Activated T-cell treated with anti-CD3 and anti-CD28 coated beads, Interleukin-2, amount 50 U/mL, for 72 hours (primary cell): ENCODE data around the gene SLC2A6. TPM values are rescaled to one million over a fixed set of nuclear protein-coding genes. Genes with fewer than 3 reads are reported as not detected.

Source experiments
- ATAC-seq, 2 donors: fragments of 150-1000 bp; cut with Tn5 transposase; replicated peaks in 1 of 2; 2 replicates each; pipeline ENCODE4 v1.10.0; 2021; ENCODE audit warnings: moderate library complexity in 2 of 2, mild to moderate bottlenecking in 1 of 2
- DNase-seq, 2 donors: peaks; one replicate each; pipeline ENCODE4 v3.0.0; 2021 to 2022; ENCODE audit warnings: mixed read lengths in 1 of 2
- H3K27ac Mint-ChIP-seq: one replicate; pipeline ENCODE4 v1.8.0; 2022; ENCODE audit warnings: mild to moderate bottlenecking, moderate library complexity, mixed read lengths
- H3K27me3 Mint-ChIP-seq: one replicate; pipeline ENCODE4 v1.8.0; 2022; ENCODE audit warnings: low read depth, mixed read lengths
- H3K36me3 Mint-ChIP-seq, 2 donors: one replicate each; pipeline ENCODE4 v1.8.0; 2022; ENCODE audit warnings: mixed read lengths in 2 of 2, mild to moderate bottlenecking in 1 of 2; ENCODE audit not compliant: insufficient read depth in 2 of 2
- H3K4me1 Mint-ChIP-seq: one replicate; pipeline ENCODE4 v1.8.0; 2022; ENCODE audit warnings: low read depth, mixed read lengths
- H3K4me3 Mint-ChIP-seq, 2 donors: one replicate each; pipeline ENCODE4 v1.8.0; 2022; ENCODE audit warnings: mild to moderate bottlenecking in 2 of 2, mixed read lengths in 2 of 2, moderate library complexity in 2 of 2
- H3K9me3 Mint-ChIP-seq, 2 donors: one replicate each; pipeline ENCODE4 v1.8.0; 2022; ENCODE audit warnings: mixed read lengths in 2 of 2
- total RNA-seq, 2 donors: library from RNA; stranded (reverse); gene quantifications; one replicate each; pipeline ENCODE4 v1.2.3, GENCODE V29; 2022

The SLC2A6 gene
- total RNA-seq, 2 donors from 2014 or later = 2.0 to 2.6 TPM

DNA sequence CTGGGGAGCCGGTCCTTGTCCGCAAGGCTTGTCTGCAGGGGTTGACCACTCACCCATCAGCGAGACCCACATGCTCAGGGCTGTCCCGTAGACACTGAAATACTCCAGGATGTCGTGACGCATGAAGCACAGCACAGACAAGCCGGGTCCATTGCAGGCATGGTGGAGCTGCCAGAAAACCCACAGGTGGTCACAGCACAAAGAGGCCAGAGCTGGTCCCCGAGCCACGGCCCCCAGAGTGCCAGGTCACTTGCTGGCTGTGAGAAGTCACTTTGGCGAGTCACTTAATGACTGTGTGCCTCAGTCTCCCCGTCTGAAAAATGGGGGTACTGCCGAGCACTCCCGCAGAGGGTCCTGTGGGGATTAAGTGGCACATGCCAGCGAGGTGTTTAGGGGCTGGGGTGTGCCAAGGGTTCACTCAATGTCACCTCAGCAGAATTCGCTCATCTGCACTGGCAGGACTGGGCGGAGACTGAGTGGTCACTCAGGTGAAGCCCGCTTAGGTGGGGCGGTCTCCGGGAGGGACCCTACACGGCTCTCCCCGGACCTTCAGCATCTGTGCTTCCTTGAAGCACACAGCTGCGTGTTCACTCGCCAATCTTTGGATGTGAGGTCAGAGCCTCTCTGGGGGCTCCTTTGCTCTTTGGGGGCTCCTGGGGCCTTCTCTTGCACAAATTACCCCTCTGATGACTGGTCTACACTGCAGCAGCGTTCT, 41.4 kb upstream of the SLC2A6 start:
- H3K4me3 Mint-ChIP-seq = no peak overlapping the region
- no peaks in the 10 kb centered on the region for H3K36me3 Mint-ChIP-seq
- H3K9me3 Mint-ChIP-seq = no peaks in the 10 kb centered on the region
- no peak for DNase-seq
- no peaks in the 10 kb centered on the region for H3K27me3 Mint-ChIP-seq
- H3K27ac Mint-ChIP-seq = no peak overlapping the region
- H3K4me1 Mint-ChIP-seq = no peaks in the 10 kb centered on the region
- ATAC-seq = no peak

GRCh38 chr9:133519693-133520092, 40.8 kb upstream of the SLC2A6 start:
- no peaks in the 10 kb centered on the region for H3K9me3 Mint-ChIP-seq
- H3K4me3 Mint-ChIP-seq = no peak overlapping the region
- DNase-seq (no peak), ATAC-seq (no peak)
- H3K27ac Mint-ChIP-seq = no peak overlapping the region
- H3K27me3 Mint-ChIP-seq = no peaks in the 10 kb centered on the region
- H3K36me3 Mint-ChIP-seq = no peaks in the 10 kb centered on the region
- no peaks in the 10 kb centered on the region for H3K4me1 Mint-ChIP-seq

DNA sequence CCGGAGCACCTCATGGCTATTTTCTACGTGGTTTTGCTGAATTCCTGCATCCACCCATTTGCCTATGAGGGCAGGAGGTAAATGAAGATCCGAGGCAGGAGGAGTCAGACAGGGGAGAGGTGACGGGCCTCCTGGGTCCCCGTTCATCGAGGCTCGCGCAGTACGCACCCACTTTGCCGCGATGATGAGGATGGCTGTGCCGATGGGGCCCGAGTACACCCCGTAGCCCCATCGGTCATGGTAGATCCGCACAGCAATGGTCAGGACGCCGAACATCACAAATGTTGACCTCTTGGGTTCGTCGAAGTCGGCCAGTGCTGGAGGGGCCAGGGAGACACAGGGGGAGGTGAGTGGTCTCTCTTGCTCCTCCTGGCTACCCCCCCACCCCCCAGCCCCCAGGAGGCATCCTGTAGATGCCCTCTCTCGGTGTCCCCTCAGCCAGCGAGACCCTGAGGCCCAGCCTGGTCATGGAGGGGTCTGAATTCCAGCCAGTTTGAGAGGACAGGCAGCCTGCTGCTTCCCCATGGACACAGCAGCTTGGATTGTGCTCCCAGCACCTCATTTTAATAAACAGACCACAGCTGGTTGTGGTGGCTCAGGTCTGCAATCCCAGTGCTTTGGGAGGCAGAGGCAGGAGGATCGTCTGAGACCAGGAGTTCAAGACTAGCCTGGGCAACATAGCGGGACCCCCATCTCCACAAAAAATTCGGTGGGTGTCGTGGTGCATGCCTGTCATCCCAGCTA, 40.0 kb upstream of the SLC2A6 start:
- no peaks in the 10 kb centered on the region for H3K27me3 Mint-ChIP-seq
- H3K36me3 Mint-ChIP-seq = no peaks in the 10 kb centered on the region
- H3K9me3 Mint-ChIP-seq = no peaks in the 10 kb centered on the region
- H3K4me3 Mint-ChIP-seq = no peak overlapping the region
- no peak overlapping the region for H3K27ac Mint-ChIP-seq
- DNase-seq (no peak), ATAC-seq (no peak)
- no peaks in the 10 kb centered on the region for H3K4me1 Mint-ChIP-seq

- H3K4me3 Mint-ChIP-seq = no peak overlapping the region
Measured at GRCh38 chr9:133518200-133518599, 39.3 kb upstream of the SLC2A6 start.

DNA sequence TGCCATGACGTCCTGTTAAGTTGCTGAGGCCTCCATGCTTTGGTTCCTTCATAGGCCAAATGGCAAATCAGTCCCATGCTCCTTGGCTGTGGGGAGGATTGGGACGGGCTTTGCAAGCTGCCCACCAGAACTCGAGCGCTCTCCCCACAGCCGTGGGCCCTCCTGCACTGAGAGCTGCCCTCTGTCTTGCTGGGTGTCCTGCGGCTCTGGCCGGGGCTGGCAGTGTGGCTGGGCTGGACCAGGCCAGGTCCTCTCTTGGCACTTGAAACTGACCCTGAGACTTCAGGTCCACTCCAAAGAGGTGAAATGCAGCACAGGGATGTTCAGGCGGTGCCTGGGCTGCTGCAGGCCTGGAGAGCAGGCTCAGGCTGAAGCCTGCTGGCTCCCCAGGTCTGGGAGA, 38.8 kb upstream of the SLC2A6 start:
- ATAC-seq (no peak), DNase-seq (no peak)
- no peak overlapping the region for H3K4me3 Mint-ChIP-seq

More at GRCh38 chr9:133518200-133518599, 39.3 kb upstream of the SLC2A6 start:
- Mint-ChIP-seq H3K9me3 (no peaks in the 10 kb centered on the region), H3K36me3 (no peaks in the 10 kb centered on the region), H3K27ac (no peak overlapping the region), H3K4me1 (no peaks in the 10 kb centered on the region), H3K27me3 (no peaks in the 10 kb centered on the region)
- ATAC-seq (no peak), DNase-seq (no peak)

GRCh38 chr9:133516961-133517350, 38.1 kb upstream of the SLC2A6 start:
- Mint-ChIP-seq H3K27me3 (no peaks in the 10 kb centered on the region), H3K9me3 (no peaks in the 10 kb centered on the region), H3K27ac (no peak overlapping the region), H3K4me3 (no peak overlapping the region), H3K4me1 (no peaks in the 10 kb centered on the region), H3K36me3 (no peaks in the 10 kb centered on the region)
- DNase-seq (no peak), ATAC-seq (no peak)

More for the DNA sequence above, 38.8 kb upstream of the SLC2A6 start:
- no peaks in the 10 kb centered on the region for H3K9me3 Mint-ChIP-seq
- H3K36me3 Mint-ChIP-seq = no peaks in the 10 kb centered on the region
- H3K27me3 Mint-ChIP-seq = no peaks in the 10 kb centered on the region
- H3K27ac Mint-ChIP-seq = no peak overlapping the region
- H3K4me1 Mint-ChIP-seq = no peaks in the 10 kb centered on the region

- Mint-ChIP-seq H3K4me3 (no peak overlapping the region), H3K36me3 (no peaks in the 10 kb centered on the region)
- no peak for DNase-seq
Measured at GRCh38 chr9:133516256-133516960, 37.5 kb upstream of the SLC2A6 start.

GRCh38 chr9:133515615-133516255, 36.8 kb upstream of the SLC2A6 start:
- Mint-ChIP-seq H3K4me1 (no peaks in the 10 kb centered on the region), H3K9me3 (no peaks in the 10 kb centered on the region), H3K27me3 (no peaks in the 10 kb centered on the region), H3K4me3 (no peak overlapping the region), H3K27ac (no peak overlapping the region), H3K36me3 (no peaks in the 10 kb centered on the region)
- ATAC-seq (no peak), DNase-seq (no peak)

More at GRCh38 chr9:133516256-133516960, 37.5 kb upstream of the SLC2A6 start:
- no peak overlapping the region for H3K27ac Mint-ChIP-seq
- no peak for ATAC-seq
- H3K4me1 Mint-ChIP-seq = no peaks in the 10 kb centered on the region
- H3K27me3 Mint-ChIP-seq = no peaks in the 10 kb centered on the region
- H3K9me3 Mint-ChIP-seq = no peaks in the 10 kb centered on the region

DNA sequence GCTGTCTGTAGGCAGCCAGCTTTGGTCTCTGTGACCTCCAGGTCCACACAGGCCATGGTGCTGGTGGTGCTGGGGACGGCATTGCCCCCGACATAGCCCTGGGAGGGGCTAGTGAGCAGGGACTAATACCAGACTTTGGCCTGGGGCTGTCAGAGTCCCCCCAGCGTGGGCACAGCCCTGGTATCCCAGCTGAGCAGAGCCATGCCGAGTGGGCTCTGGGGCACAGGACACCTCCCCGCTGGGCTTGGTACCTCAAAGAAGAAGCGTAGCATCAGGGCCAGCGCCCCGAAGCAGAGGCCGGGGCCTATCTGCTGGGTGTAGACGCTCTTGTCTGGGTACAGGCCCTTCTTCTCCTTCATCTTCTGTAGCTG, 36.3 kb upstream of the SLC2A6 start:
- Mint-ChIP-seq H3K9me3 (no peaks in the 10 kb centered on the region), H3K36me3 (no peaks in the 10 kb centered on the region)

DNA sequence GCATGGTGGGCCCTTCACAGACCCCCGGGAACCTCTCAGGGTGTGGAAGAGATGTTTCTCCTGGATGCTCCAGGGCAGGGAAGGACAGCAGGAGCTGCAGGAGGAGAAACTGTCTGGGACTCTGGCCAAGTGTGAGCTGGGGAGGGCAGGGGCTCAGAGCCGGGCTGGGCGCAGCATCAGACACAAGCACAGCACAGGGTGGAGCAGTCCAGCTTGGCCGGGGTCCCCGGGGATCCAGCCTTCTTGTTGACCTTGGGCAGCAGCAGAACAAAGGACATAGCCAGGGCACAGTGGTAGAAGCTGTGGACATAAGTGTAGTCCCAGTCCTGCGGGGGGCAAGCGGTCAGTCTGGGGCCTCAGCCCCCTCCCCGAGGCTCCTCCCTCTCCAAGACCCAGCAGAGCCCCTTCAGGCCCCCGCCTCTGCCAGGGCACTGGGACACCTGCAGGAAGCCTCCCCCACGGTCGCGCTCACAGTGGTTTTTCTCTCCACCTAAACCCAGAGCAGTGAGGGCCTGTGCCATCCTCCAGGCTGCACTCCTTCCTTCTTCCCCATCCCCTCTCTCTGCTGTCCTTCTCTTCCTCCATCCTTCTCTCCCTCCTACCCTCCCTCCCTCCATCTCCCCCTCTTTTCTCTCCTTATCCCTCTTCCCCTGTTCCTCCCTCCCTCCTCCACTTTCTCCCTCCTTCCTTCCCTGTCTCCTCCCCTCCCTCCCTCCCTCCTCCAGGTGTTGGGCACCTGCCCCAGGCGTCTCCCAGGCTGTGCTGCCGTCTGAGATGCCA, 35.8 kb upstream of the SLC2A6 start:
- Mint-ChIP-seq H3K36me3 (no peaks in the 10 kb centered on the region), H3K4me1 (peaks cover 2% of the 10 kb centered on the region), H3K27me3 (no peaks in the 10 kb centered on the region), H3K27ac (no peak overlapping the region), H3K4me3 (no peak overlapping the region), H3K9me3 (no peaks in the 10 kb centered on the region)
- ATAC-seq (no peak), DNase-seq (no peak)

More for the DNA sequence above, 36.3 kb upstream of the SLC2A6 start:
- H3K27ac Mint-ChIP-seq = no peak overlapping the region
- no peaks in the 10 kb centered on the region for H3K27me3 Mint-ChIP-seq
- no peak for ATAC-seq
- no peak for DNase-seq
- H3K4me1 Mint-ChIP-seq = no peaks in the 10 kb centered on the region
- no peak overlapping the region for H3K4me3 Mint-ChIP-seq

GRCh38 chr9:133513214-133514100, 34.6 kb upstream of the SLC2A6 start:
- Mint-ChIP-seq H3K4me3 (no peak overlapping the region), H3K27me3 (no peaks in the 10 kb centered on the region), H3K36me3 (no peaks in the 10 kb centered on the region), H3K27ac (no peak overlapping the region), H3K9me3 (no peaks in the 10 kb centered on the region), H3K4me1 (peaks cover 9% of the 10 kb centered on the region)
- no peak for ATAC-seq
- no peak for DNase-seq
